Testis (tissue), 2 donors: Measurements from ENCODE around the gene ANO2.

Experiments used
- POLR2A ChIP-seq: fragments of 450-650 bp; IDR thresholded peaks from one replicate; pipeline ENCODE4 v1.6.1; 2017; ENCODE audit warnings: antibody characterized with exemption, mild to moderate bottlenecking, moderate library complexity
- TF ChIP-seq, protein P1 (sequence below), 3 experiments: fragments of 450-650 bp in 2 of 3; fragments of 200-600 bp in 1 of 3; sonication (generic) in 1 of 3; IDR thresholded peaks; one replicate each; pipeline ENCODE4 v1.5.1; 2016 to 2019; ENCODE audit warnings: antibody characterized with exemption in 3 of 3, mild to moderate bottlenecking in 2 of 3, moderate library complexity in 1 of 3

DNA sequence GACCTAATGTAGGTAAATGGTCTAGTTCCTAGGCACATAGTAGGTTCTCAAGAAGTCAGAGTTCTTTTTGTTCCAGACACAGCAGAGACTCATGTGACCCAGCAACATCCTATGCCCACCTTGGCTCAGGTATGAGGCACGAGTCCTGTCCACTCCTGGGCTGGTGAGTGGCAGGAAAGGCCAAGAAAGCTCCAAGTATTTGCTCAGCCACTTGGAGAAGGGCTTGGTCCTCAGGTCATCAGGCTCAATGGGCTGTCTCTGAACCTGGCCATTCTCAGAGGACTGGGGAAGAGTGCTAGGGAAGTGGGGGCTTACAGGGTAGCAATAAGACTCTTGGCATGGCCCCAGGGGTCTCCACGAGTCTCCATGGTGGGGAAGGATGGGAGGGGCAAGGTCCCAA lies 260.1 kb downstream of the ANO2 start:
- TF ChIP-seq POLR2A: no peak
- TF ChIP-seq, protein P1, sequence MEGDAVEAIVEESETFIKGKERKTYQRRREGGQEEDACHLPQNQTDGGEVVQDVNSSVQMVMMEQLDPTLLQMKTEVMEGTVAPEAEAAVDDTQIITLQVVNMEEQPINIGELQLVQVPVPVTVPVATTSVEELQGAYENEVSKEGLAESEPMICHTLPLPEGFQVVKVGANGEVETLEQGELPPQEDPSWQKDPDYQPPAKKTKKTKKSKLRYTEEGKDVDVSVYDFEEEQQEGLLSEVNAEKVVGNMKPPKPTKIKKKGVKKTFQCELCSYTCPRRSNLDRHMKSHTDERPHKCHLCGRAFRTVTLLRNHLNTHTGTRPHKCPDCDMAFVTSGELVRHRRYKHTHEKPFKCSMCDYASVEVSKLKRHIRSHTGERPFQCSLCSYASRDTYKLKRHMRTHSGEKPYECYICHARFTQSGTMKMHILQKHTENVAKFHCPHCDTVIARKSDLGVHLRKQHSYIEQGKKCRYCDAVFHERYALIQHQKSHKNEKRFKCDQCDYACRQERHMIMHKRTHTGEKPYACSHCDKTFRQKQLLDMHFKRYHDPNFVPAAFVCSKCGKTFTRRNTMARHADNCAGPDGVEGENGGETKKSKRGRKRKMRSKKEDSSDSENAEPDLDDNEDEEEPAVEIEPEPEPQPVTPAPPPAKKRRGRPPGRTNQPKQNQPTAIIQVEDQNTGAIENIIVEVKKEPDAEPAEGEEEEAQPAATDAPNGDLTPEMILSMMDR (IDR thresholded peaks at IDR 0.05): no peak
